Type B pancreatic cell (in vitro differentiated cells): ENCODE measurements around the gene PASK. TPM values are rescaled to one million over a fixed set of nuclear protein-coding genes. Genes with fewer than 3 reads are reported as not detected.

Source experiments
- DNase-seq: peaks from one replicate; pipeline ENCODE4 v3.0.0; 2021; ENCODE audit warnings: mixed read lengths; ENCODE audit not compliant: unreplicated experiment; ENCODE audit errors: extremely low spot score
- H3K27ac Mint-ChIP-seq: 2 replicates; pipeline ENCODE4 v1.8.0; 2021; ENCODE audit warnings: mild to moderate bottlenecking, mixed read lengths
- H3K27me3 Mint-ChIP-seq: 2 replicates; pipeline ENCODE4 v1.8.0; 2021; ENCODE audit warnings: mixed read lengths
- H3K36me3 Mint-ChIP-seq: 2 replicates; pipeline ENCODE4 v1.8.0; 2021; ENCODE audit warnings: mixed read lengths
- H3K4me1 Mint-ChIP-seq: one replicate; pipeline ENCODE4 v1.8.0; 2021; ENCODE audit warnings: mixed read lengths; ENCODE audit not compliant: unreplicated experiment
- H3K4me3 Mint-ChIP-seq: 2 replicates; pipeline ENCODE4 v1.8.0; 2021; ENCODE audit warnings: mild to moderate bottlenecking, mixed read lengths
- H3K9me3 Mint-ChIP-seq: 2 replicates; pipeline ENCODE4 v1.8.0; 2021; ENCODE audit warnings: mixed read lengths
- CTCF ChIP-seq: fragments of 200-600 bp; sonication (generic); conservative IDR thresholded peaks from 2 replicates; pipeline ENCODE4 v1.5.0; 2021; ENCODE audit warnings: antibody characterized with exemption, mild to moderate bottlenecking
- total RNA-seq: library from RNA; stranded (reverse); gene quantifications from 2 replicates; pipeline ENCODE4 v1.2.1, GENCODE V29; 2021; ENCODE audit warnings: low replicate concordance

Gene PASK
- total RNA-seq, 1 donor from 2014 or later, result 50.9 TPM

- Mint-ChIP-seq H3K4me3 (peak overlapping the region; percentile 1), H3K4me1 (peaks cover 13% of the 10 kb centered on the region), H3K9me3 (no peaks in the 10 kb centered on the region), H3K27ac (no peak overlapping the region), H3K27me3 (no peaks in the 10 kb centered on the region), H3K36me3 (peaks cover 5% of the 10 kb centered on the region)
- DNase-seq, result no peak
- TF ChIP-seq CTCF, result no peak
Measured at GRCh38 chr2:241146286-241146685, 3.0 kb downstream of the PASK start.

- H3K27ac Mint-ChIP-seq, result no peak overlapping the region
- H3K4me3 Mint-ChIP-seq, result no peak overlapping the region
- H3K9me3 Mint-ChIP-seq, result no peaks in the 10 kb centered on the region
- H3K4me1 Mint-ChIP-seq, result peaks cover 5% of the 10 kb centered on the region
- DNase-seq, result no peak
- TF ChIP-seq CTCF, result no peak
- H3K27me3 Mint-ChIP-seq, result no peaks in the 10 kb centered on the region
- peaks cover 8% of the 10 kb centered on the region for H3K36me3 Mint-ChIP-seq
Measured at GRCh38 chr2:241142593-241142992, 6.7 kb downstream of the PASK start.

GRCh38 chr2:241142063-241142462, 7.2 kb downstream of the PASK start:
- TF ChIP-seq CTCF, result no peak
- no peak overlapping the region for H3K27ac Mint-ChIP-seq
- H3K4me3 Mint-ChIP-seq, result no peak overlapping the region
- no peaks in the 10 kb centered on the region for H3K9me3 Mint-ChIP-seq
- DNase-seq, result no peak
- peaks cover 5% of the 10 kb centered on the region for H3K4me1 Mint-ChIP-seq
- peaks cover 8% of the 10 kb centered on the region for H3K36me3 Mint-ChIP-seq
- H3K27me3 Mint-ChIP-seq, result no peaks in the 10 kb centered on the region

GRCh38 chr2:241141214-241141770, 8.0 kb downstream of the PASK start:
- peaks cover 5% of the 10 kb centered on the region for H3K4me1 Mint-ChIP-seq
- no peaks in the 10 kb centered on the region for H3K9me3 Mint-ChIP-seq
- H3K27me3 Mint-ChIP-seq, result no peaks in the 10 kb centered on the region
- TF ChIP-seq CTCF, result no peak
- peaks cover 8% of the 10 kb centered on the region for H3K36me3 Mint-ChIP-seq
- H3K4me3 Mint-ChIP-seq, result no peak overlapping the region
- DNase-seq, result no peak
- no peak overlapping the region for H3K27ac Mint-ChIP-seq

- peaks cover 5% of the 10 kb centered on the region for H3K4me1 Mint-ChIP-seq
- H3K27ac Mint-ChIP-seq, result no peak overlapping the region
- DNase-seq, result no peak
- no peaks in the 10 kb centered on the region for H3K9me3 Mint-ChIP-seq
- H3K4me3 Mint-ChIP-seq, result no peak overlapping the region
- H3K27me3 Mint-ChIP-seq, result no peaks in the 10 kb centered on the region
- peaks cover 8% of the 10 kb centered on the region for H3K36me3 Mint-ChIP-seq
- no peak for TF ChIP-seq CTCF
Measured at GRCh38 chr2:241140445-241140840, 8.8 kb downstream of the PASK start.
